HepG2 (cell line): ENCODE data around the gene SEC14L5. TPM values are rescaled to one million over a fixed set of nuclear protein-coding genes. Genes with fewer than 3 reads are reported as not detected.

Experiments used
- ATAC-seq: fragments of 200-7000 bp; cut with Tn5 transposase; 3 replicates; pipeline ENCODE4 v1.9.1; 2020; ENCODE audit warnings: mild to moderate bottlenecking, moderate library complexity
- BruUV-seq: library from RNA; stranded (reverse); fragments of 400-500 nt; replicated peaks from 2 replicates; lab custom pipeline; 2021; lab: Mats Ljungman, UMichigan
- CTCF ChIA-PET: fragments of 300-600 bp; formaldehyde crosslinking; extraction: SDS; loops from one replicate; lab custom pipeline; 2021; ENCODE audit warnings: low total read pairs, inconsistent platforms, low intra/inter-chr PET ratio; lab: Yijun Ruan, JAX
- POLR2A ChIA-PET: fragments of 350-600 bp; sonication (Branson Sonifier 250); formaldehyde crosslinking; loops from one replicate; lab custom pipeline; 2020; ENCODE audit warnings: antibody characterized with exemption, inconsistent platforms; lab: Yijun Ruan, JAX
- DNase-seq: peaks from one replicate; pipeline ENCODE4 v3.0.0-alpha.2; 2015; ENCODE audit warnings: low spot score
- FAIRE-seq: peaks from 3 replicates; lab custom pipeline; 2011; peaks lifted over from hg19 to GRCh38; lab: Jason Lieb, UNC
- H2AFZ ChIP-seq: one replicate; pipeline ENCODE4 v1.6.1; 2011; ENCODE audit warnings: low read length, inconsistent platforms
- H3K27ac ChIP-seq: fragments of 300-600 bp; 3 replicates; pipeline ENCODE4 v1.8.0; 2011; ENCODE audit warnings: mixed run types, mild to moderate bottlenecking, mixed read lengths, low read length, inconsistent platforms; ENCODE audit not compliant: insufficient read depth; ENCODE audit errors: extremely low read length
- H3K27me3 ChIP-seq, 2 experiments: fragments of 200-600 bp in 1 of 2; 2 replicates in 1 of 2; 3 replicates in 1 of 2; pipeline versions ENCODE4 v1.6.0 to v1.8.0; 2011; ENCODE audit warnings: low read length in 2 of 2, mild to moderate bottlenecking in 2 of 2, moderate library complexity in 2 of 2, inconsistent platforms in 1 of 2; ENCODE audit not compliant: insufficient read depth in 2 of 2, control insufficient read depth in 1 of 2
- H3K36me3 ChIP-seq, 2 experiments: fragments of 200-600 bp in 1 of 2; replicated peaks in 1 of 2; 2 replicates in 1 of 2; 3 replicates in 1 of 2; pipeline versions ENCODE4 v1.5.1 to v1.8.0; 2011; ENCODE audit warnings: low read length in 2 of 2, inconsistent platforms in 1 of 2; ENCODE audit not compliant: insufficient read depth in 2 of 2, control insufficient read depth in 1 of 2
- H3K4me1 ChIP-seq: 2 replicates; pipeline ENCODE4 v1.5.1; 2012; ENCODE audit warnings: low read length, inconsistent platforms; ENCODE audit not compliant: insufficient read depth
- H3K4me2 ChIP-seq: 2 replicates; pipeline ENCODE4 v1.6.0; 2011; ENCODE audit warnings: low read depth, low read length, inconsistent platforms
- H3K4me3 ChIP-seq, 3 experiments: fragments of 200-600 bp in 1 of 3; sonication (generic), shearing (Covaris generic) in 1 of 3; replicated peaks in 1 of 3; 2 replicates each; pipeline ENCODE4 v1.5.1; 2011 to 2016; ENCODE audit warnings: low read length in 3 of 3, inconsistent platforms in 2 of 3, low read depth in 2 of 3, mild to moderate bottlenecking in 2 of 3, control low read depth in 1 of 3, mixed read lengths in 1 of 3; ENCODE audit not compliant: insufficient read depth in 1 of 3
- H3K79me2 ChIP-seq: one replicate; pipeline ENCODE4 v1.6.1; 2011; ENCODE audit warnings: low read length, inconsistent platforms; ENCODE audit not compliant: insufficient read depth
- H3K9ac ChIP-seq: 2 replicates; pipeline ENCODE4 v1.6.0; 2011; ENCODE audit warnings: mild to moderate bottlenecking, low read depth, low read length, inconsistent platforms; ENCODE audit not compliant: insufficient read depth
- H3K9me3 ChIP-seq: 2 replicates; pipeline ENCODE4 v1.5.1; 2012; ENCODE audit warnings: mild to moderate bottlenecking, low read length
- H4K20me1 ChIP-seq: 2 replicates; pipeline ENCODE4 v1.6.0; 2011; ENCODE audit warnings: inconsistent platforms, mild to moderate bottlenecking, low read length, moderate library complexity; ENCODE audit not compliant: insufficient read depth
- EED ChIP-seq: sonication (generic); formaldehyde crosslinking; IDR thresholded peaks from 2 replicates; pipeline ENCODE4 v1.5.0; 2020; ENCODE audit warnings: mild to moderate bottlenecking, missing genetic modification reagents
- HOXA5 ChIP-seq: sonication (generic); formaldehyde crosslinking; IDR thresholded peaks from 2 replicates; pipeline ENCODE4 v1.4.0; 2020; ENCODE audit warnings: missing genetic modification reagents
- KDM5B ChIP-seq: sonication (generic); formaldehyde crosslinking; IDR thresholded peaks from 2 replicates; pipeline ENCODE4 v1.4.0; 2020; ENCODE audit warnings: missing genetic modification reagents, mild to moderate bottlenecking, borderline replicate concordance
- TCF7L2 ChIP-seq: IDR thresholded peaks from 2 replicates; pipeline ENCODE4 v1.6.1; 2011; ENCODE audit warnings: mild to moderate bottlenecking, low read depth, low read length, moderate library complexity
- YY1 ChIP-seq: IDR thresholded peaks from 2 replicates; pipeline ENCODE4 v1.6.1; 2011; ENCODE audit warnings: low read length, low read depth, moderate library complexity, mild to moderate bottlenecking; ENCODE audit not compliant: insufficient read depth, insufficient replicate concordance
- ZNF496 ChIP-seq: sonication (generic); formaldehyde crosslinking; IDR thresholded peaks from 2 replicates; pipeline ENCODE4 v1.8.1; 2023; ENCODE audit warnings: mild to moderate bottlenecking, moderate library complexity, missing genetic modification reagents; ENCODE audit not compliant: insufficient replicate concordance
- ZNF687 ChIP-seq: sonication (generic); formaldehyde crosslinking; IDR thresholded peaks from 2 replicates; pipeline ENCODE4 v1.5.1; 2020; ENCODE audit warnings: mild to moderate bottlenecking, missing genetic modification reagents, moderate library complexity
- ZNF776 ChIP-seq: sonication (generic); formaldehyde crosslinking; IDR thresholded peaks from 2 replicates; pipeline ENCODE4 v1.4.0; 2020; ENCODE audit warnings: mild to moderate bottlenecking, missing genetic modification reagents
- WGBS: methylation state at CpG from one replicate; pipeline ENCODE4 v1.1.6; 2017; ENCODE audit warnings: low lambda C conversion rate; 5-methylcytosine and 5-hydroxymethylcytosine counted together
- in situ Hi-C: cut with HindIII; loops from 2 replicates; pipeline ENCODE4 v1.10.0; 2017; ENCODE audit warnings: low pct_unique_long_range_greater_than_20kb; ENCODE audit not compliant: extremely low pct_ligation_motif_present
- intact Hi-C: fragments of 100-400 bp; cut with micrococcal nuclease; formaldehyde crosslinking; loops from one replicate; pipeline ENCODE4 v1.10.0; 2022; ENCODE audit not compliant: unreplicated experiment
- polyA plus RNA-seq, 8 experiments: library from polyadenylated mRNA; depleted of rRNA in 3 of 8; stranded (reverse) in 7 of 8; unstranded in 1 of 8; fragments of >200 nt; fragmentation: Illumina TruSeq in 4 of 8; extraction: Trizol in 4 of 8; gene quantifications; 2 replicates each; pipeline versions ENCODE4 v1.2.1 to v1.2.3, GENCODE V29; 2011 to 2016; ENCODE audit warnings: low read depth in 4 of 8, missing spikeins in 1 of 8, mixed read lengths in 1 of 8; ENCODE audit not compliant: insufficient read depth in 1 of 8
- total RNA-seq, 5 experiments: library from RNA; depleted of rRNA; stranded (reverse); fragments of >200 nt; fragmentation: Illumina TruSeq; extraction: Trizol; gene quantifications; 2 replicates each; pipeline ENCODE4 v1.2.3, GENCODE V29; 2016; ENCODE audit warnings: low read depth in 1 of 5

The SEC14L5 gene
- total and polyA plus RNA-seq, 2 of the 13 experiments (the other 11 are each of a cell fraction or from before 2014, with no cell fraction given), result 0.40 to 0.42 TPM

- no TSS peak for BruUV-seq
- WGBS, result 44% methylated on average over 19 of the region's 19 CpGs
- no peak for DNase-seq
Measured at GRCh38 chr16:5000573-5001001, 42.5 kb downstream of the SEC14L5 start.

More at GRCh38 chr16:5000573-5001001, 42.5 kb downstream of the SEC14L5 start:
- no peaks in the 10 kb centered on the region for H3K36me3 ChIP-seq
- H3K4me2 ChIP-seq, result no peak overlapping the region
- H3K27me3 ChIP-seq, result peaks cover 7 to 45% of the 10 kb centered on the region in 2 experiments; a peak in 4 of 5 replicates
- ChIA-PET CTCF (no interaction called here), POLR2A (no interaction called here)
- intact Hi-C loops, result no loop called here
- H3K9ac ChIP-seq, result no peak overlapping the region
- no peak overlapping the region for H3K27ac ChIP-seq
- in situ Hi-C loops, result no loop called here
- no peaks in the 10 kb centered on the region for H4K20me1 ChIP-seq
- no peaks in the 10 kb centered on the region for H3K79me2 ChIP-seq
- H2AFZ ChIP-seq, result no peak overlapping the region
- no peak overlapping the region for H3K4me3 ChIP-seq
- no peaks in the 10 kb centered on the region for H3K9me3 ChIP-seq
- H3K4me1 ChIP-seq, result peaks cover 20% of the 10 kb centered on the region
- FAIRE-seq (no peak), ATAC-seq (peak; percentile 7; the same call in 2 of the 3 replicates)
- 0 out of 2 replicates have a peak, but pooled peaks have one; percentile 19 for TF ChIP-seq EED
- no peak for TF ChIP-seq ZNF496 (CRISPR knock-in tag)
- 0 out of 2 replicates have a peak, but pooled peaks have one; percentile 57 for TF ChIP-seq ZNF776 (CRISPR knock-in tag)
- 0 out of 2 replicates have a peak, but pooled peaks have one; percentile 21 for TF ChIP-seq KDM5B (CRISPR knock-in tag)
- peak; percentile 58 for TF ChIP-seq YY1
- peak; percentile 27 for TF ChIP-seq ZNF687 (CRISPR knock-in tag)
- TF ChIP-seq TCF7L2, result no peak
- TF ChIP-seq HOXA5, result no peak
